GM19351 (cell line): Measurements from ENCODE around the gene PSD2.
A peak's percentile ranks its signal among the peaks of the same experiment; 100 is the strongest.

Experiments used
- ATAC-seq: cut with Tn5 transposase; IDR thresholded peaks from one replicate; pipeline ENCODE4 v1.9.1; 2021; ENCODE audit warnings: mild to moderate bottlenecking, moderate library complexity; ENCODE audit not compliant: unreplicated experiment

Gene PSD2

DNA sequence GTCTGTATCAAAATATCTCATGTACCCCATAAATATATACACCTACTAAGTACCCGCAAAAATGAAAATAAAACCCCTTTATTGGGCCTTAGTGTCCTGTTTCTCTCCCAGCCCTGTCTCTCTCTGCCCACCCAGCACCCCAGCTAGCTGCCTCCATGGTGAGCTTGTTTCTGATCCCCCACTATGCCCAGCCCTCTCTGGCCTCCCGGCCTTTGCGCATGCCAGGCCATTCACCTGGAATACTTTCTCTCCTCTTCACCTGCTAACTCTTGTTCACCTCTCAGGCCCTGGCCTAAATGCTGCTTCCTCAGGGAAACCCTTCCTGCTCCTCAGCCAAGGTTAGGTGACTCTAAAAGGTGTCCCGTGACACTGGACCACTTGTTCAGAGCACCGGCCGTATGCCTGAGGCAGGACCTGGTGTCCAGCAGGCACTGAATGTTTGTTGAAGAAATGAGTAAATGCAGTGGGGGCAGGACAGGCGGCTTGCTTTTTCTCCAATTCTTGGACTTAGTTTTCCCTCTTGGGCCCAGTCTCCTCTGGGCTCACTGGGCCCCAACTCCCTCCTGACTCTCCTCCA is 58.5 kb downstream of the PSD2 start:
- no peak for ATAC-seq

DNA sequence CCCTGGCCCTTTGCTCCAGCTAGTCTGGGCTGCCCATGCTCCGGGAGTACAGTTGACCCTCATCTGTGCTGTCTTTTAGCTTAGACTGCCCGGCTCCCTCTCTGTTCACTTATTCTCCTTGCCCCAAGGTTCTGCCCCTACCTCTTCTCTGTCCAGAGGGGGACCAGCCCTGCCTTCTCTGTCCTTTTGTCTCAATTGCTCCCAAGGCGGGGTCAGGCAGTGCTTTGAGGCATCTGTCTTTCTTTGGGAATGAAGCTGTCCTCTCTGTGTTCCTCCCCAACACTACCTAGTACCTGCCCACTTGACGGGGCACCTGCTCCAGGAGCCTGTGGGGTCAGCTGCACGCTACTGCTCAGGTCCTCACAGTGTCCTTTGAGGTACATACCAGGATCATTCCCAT is 59.3 kb downstream of the PSD2 start:
- no peak for ATAC-seq

DNA sequence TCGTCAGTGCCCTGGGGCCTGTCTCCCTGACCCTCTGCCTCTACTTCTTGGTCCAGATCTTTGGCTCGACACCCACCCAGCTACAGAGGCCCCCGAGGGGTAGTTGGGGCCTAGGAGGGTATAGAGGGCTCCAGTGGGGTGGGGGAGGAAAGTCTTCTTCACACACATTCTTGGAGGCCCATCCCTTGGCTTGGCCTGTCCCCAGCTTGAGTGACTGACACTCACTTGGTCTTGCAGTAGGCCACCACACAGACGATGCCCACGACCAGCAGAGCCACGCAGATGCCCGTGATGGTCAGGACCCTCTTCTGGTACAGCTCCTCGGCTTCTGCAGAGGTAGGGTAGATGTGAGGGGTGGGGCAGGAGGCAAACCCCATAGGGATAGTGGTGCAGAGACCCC is 59.8 kb downstream of the PSD2 start:
- no peak for ATAC-seq

DNA sequence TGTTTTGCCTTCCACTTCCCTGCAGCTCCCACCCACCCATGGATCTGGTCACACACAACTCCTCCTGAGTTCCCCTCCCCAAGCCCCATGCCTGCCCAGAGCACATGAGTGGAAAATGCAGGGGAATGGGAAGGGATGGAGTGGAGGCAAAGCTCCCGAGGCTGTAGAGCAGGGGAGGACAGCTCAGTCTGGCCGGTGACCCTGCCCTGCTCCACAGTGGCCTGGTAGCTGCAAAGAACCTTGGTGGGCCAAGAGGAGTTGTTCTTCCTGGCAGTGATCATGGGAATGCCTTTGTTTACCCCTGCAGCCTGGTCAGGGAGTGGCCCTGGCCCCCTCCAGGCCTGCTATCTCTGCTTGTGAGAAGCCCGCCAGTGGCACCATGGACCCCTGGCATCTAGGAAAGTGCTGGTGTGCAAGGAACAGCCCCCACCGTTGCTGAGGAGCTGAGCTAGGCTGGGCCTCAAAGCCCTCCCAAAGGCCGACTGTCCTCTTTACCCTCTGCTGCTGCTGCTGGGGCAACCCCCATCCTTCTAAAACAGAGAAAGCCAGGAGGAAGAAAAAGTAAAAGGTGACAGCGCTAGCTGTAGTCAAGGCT is 60.4 kb downstream of the PSD2 start:
- ATAC-seq, result no peak

- no peak for ATAC-seq
These were observed 61.1 kb downstream of the PSD2 start for GRCh38 chr5:139856714-139857113.

GRCh38 chr5:139859013-139859412 is 63.4 kb downstream of the PSD2 start:
- no peak for ATAC-seq

DNA sequence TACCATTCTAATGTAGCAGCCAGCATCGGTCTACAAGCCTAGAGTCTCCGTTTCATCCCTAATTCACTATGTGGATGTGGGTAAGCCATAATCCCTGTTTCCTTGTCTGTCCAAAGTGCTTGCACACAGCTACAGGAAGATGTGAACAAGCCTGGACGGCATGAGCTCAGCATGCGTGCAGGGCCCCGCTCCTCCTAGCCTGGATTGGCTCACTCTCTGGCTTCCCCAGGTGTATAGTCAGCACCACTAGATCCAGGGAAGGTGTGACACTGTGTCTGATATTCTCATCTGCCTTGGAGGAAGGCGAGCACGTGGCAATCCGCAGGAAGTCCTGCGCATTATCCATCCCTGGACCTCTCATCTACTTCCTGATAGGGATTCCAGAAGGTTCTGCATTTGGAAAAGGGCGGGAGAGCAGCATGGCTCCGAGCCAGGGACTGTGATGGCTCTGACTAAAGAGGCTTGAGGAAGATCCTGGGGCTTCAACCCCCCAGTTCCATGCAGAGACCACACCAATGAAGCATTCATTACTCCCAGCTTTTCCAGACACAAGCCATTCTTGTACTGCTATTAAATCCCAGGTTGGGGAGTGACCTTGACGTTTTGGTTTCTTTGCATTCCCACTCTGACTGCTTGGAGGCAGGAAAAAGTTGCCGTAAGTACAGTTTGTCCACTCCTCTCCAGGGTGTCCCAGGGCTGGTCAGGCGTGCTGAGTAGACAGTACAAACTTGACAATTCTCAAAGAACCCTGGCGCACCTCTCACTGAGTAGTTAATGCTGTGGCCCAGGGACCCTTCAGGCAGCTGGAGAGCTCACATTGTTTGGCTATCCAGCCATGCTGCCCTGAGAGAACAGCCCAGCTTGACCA is 65.6 kb downstream of the PSD2 start:
- no peak for ATAC-seq

- ATAC-seq, result no peak
These were observed 66.2 kb downstream of the PSD2 start for GRCh38 chr5:139861889-139862207.

DNA sequence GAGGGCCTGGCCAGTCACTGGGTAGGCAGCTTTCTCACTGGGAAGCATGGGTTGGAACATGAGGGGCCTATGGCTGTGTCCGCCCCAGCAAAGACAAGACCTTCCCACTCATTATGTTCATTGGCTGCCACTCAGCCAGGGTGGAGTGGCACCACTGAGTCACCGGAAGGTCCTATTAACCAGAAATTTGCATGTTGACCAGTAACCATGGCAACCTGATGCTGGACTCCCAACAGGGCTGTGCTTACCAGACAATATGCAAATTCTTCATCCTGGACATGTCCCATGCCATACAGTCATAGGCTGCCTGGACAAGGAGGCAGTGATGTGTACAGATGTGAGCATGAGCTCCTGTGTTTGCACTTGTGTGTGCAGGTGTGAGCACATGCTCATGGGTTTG is 66.7 kb downstream of the PSD2 start:
- ATAC-seq, result peak; percentile 48

DNA sequence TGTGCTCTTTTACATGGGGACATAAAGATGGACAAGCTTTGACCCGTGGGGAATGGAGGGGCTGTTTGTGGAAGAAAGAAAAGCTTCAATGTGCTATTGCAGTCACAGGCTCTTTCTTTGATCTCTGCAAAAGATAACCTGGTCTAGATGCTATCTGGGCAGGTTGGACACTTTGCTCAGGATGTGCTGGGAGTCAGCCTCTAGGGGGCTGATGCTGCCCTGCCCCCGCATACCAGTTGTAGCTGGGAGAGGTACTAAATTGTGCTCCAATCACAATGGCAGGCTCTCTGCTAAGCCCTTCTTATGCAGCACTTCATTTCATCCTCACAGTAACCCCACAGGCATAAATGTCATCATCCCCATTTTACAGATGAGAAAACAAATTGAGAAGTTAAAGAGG is 67.2 kb downstream of the PSD2 start:
- no peak for ATAC-seq

DNA sequence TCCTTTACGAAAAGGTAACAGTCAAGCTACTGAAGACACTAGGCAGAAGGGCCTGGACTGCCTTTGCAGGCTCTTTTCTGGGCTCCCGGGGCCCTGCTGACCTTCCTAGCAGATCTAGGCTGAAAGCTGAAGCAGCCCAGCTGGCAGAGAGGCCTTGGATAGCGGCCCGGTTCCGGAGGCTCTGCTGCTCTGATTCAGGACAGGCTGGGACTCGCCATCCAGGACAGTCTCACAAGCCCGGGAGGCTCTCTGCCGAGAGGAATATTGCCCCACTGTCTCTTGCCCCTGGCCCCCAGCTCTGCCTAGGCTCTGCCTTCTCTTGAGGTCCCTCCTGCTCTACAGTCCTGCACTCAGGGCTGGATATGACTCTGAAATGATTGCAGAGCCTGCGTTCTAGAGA is 67.8 kb downstream of the PSD2 start:
- no peak for ATAC-seq

DNA sequence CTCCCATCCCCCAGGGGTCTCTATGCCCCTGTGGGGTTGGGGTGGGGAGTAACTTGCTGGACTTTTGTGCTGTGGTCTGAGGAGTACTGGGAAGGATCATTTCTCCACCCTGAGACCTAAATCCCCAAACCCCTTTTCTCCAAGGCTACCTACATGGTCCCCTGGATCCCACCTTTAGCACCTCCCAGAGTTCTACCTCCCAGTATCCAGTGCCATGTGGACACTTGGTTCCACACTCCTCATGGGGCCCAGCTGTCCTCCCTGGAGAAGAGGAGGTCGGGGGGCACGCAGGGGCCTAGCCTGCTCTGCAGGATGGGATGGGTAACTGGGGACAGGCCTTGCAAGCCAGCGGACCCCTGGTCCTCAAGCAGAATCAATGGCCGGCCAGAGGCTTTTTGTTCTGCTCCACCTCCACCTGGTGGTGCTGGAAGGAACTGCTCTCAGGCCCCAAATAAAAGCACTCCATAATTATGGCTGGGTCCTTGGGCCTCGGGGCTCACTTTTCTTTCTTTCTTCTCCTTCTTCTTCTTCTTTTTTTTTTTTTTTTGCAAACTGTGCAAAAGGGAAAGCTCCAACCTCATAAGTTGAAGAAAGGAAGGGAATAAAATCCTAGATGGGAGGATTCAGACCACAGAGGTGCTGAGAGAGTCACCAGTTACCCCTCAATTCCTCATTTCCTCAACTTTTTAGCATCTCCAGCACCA is 68.4 kb downstream of the PSD2 start:
- ATAC-seq, result peak; percentile 81

GRCh38 chr5:139864716-139865483 is 69.3 kb downstream of the PSD2 start:
- ATAC-seq, result no peak

DNA sequence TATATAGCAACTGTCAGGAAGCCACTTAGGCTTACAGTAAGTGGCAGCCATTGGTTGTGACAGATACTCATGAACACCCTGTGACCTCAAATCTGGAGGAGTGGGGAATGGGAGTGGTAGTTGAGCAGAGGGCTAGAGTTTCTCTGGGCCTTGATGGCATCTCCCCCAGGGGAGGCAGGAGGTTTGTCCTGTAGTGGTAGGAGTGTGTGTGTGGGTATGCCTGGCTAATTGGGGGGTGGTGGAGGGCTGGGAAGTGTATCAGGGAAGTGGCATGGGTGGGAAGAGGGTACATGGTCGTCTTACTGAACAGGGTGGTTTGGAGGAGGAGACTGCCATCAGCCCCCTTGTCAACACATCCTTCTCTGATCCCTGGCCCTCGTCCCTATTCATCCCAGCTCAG is 71.5 kb downstream of the PSD2 start:
- no peak for ATAC-seq

DNA sequence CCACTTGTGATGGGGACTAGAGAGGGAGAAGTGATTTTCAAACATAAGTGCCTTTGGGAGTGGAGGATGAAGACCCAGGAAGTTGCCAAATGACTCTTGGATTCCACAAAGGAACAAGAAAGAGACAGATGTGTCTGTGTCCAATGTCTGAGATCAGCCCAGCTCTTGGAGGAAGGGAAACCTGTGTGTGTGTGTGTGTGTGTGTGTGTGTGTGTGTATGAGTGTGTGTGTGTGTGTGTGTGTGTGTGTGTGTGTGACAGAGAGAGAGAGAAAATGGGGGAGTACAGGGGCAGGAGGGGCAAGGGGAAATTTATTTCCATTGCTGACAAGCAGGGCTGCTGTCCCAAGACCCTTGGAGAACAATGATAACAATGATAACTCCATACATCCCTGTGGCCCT is 72.0 kb downstream of the PSD2 start:
- ATAC-seq, result no peak

GRCh38 chr5:139869042-139869790 is 73.6 kb downstream of the PSD2 start:
- ATAC-seq, result no peak

DNA sequence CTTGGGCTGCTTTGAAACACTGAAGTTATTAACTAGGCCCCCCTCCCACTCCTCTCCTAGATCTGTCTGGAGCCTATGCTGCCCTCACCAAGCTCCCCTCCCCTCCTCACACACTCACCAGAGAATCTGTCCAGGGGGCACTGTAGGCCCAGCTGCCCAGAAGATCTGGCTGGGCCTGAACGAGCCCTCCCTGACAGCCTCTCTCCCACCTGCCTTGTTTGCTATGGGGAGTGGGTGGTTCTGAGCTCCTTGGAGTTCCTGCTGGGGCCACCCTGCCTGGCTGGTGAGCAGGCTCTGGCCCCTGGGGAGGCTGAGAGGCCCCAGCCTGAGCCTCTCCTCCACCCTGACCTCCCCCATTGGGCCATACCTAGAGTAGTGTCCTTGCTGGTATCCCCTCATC is 75.1 kb downstream of the PSD2 start:
- ATAC-seq, result no peak

DNA sequence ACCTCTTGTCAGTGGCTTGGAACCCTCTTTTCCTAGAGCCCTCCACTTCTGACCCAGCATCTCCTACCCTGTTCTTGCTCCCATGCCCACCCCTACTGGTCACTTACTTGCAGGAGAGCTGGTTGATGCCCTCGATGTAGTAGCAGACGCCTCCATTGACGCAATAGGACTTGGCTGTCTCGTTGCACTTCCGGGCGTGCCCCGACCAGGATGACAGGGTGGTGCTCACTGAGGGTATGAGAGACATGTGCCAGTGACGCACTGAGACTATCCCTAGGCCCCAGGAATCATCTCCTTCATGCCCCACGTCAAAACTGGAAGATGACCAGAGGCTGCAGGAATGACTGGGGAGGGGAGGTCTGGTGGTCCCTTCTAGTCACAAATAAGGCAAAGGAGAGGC is 76.0 kb downstream of the PSD2 start:
- no peak for ATAC-seq

DNA sequence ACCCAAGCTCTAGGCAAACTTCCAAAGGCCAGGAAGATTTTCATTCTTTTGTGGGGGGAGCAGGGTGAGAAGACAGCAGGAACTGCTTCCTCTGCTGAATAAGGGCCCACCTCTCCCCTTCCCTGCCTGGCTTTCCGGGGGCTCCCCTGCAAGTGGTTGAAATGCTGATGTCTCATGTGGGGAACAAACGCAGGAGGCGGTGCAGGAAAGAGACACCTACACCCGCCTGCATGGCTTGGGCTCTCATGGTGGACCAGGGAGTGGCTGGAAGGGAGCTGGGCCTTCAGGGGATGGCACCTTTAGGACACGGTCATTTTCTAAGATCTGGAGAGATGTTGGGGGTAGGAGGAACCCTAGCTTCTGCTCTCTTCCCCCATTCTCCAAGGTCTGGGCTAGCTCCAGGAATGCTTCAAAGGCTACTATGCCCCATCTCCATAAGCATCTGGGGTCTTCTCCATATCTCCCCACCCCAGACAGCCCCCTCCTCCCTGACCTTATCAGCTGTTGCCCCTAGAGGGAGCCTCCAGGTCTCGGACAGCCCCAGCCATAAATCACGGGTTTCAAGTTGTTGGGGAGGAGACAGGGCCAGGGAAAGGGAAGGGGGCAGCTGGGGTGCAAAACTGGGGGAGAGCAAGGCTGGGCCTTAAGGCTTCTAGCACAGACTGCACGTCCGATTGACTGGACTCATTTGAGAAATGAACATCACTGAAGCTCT is 76.6 kb downstream of the PSD2 start:
- ATAC-seq, result no peak
